ENCODE measurements around the gene EIF3F.

GRCh38 chr11:8034604-8035190 is 47.6 kb downstream of the EIF3F start:
- TF ChIP-seq POLR2AphosphoS5 (IDR thresholded peaks at IDR 0.05; ENCODE audit: low read depth, low read length) (no peak), SIN3A (IDR thresholded peaks at IDR 0.05; ENCODE audit: borderline replicate concordance, insufficient read depth, low read length) (no peak), TAF1 (IDR thresholded peaks at IDR 0.05; ENCODE audit: borderline replicate concordance, insufficient read depth, low read length) (no peak), FOXP2 (optimal IDR thresholded peaks at IDR 0.05; ENCODE audit: borderline replicate concordance, extremely low read depth, extremely low read length, insufficient read depth) (no peak)
- TF ChIP-seq, protein P1, sequence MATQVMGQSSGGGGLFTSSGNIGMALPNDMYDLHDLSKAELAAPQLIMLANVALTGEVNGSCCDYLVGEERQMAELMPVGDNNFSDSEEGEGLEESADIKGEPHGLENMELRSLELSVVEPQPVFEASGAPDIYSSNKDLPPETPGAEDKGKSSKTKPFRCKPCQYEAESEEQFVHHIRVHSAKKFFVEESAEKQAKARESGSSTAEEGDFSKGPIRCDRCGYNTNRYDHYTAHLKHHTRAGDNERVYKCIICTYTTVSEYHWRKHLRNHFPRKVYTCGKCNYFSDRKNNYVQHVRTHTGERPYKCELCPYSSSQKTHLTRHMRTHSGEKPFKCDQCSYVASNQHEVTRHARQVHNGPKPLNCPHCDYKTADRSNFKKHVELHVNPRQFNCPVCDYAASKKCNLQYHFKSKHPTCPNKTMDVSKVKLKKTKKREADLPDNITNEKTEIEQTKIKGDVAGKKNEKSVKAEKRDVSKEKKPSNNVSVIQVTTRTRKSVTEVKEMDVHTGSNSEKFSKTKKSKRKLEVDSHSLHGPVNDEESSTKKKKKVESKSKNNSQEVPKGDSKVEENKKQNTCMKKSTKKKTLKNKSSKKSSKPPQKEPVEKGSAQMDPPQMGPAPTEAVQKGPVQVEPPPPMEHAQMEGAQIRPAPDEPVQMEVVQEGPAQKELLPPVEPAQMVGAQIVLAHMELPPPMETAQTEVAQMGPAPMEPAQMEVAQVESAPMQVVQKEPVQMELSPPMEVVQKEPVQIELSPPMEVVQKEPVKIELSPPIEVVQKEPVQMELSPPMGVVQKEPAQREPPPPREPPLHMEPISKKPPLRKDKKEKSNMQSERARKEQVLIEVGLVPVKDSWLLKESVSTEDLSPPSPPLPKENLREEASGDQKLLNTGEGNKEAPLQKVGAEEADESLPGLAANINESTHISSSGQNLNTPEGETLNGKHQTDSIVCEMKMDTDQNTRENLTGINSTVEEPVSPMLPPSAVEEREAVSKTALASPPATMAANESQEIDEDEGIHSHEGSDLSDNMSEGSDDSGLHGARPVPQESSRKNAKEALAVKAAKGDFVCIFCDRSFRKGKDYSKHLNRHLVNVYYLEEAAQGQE (IDR thresholded peaks at IDR 0.05; ENCODE audit: insufficient read depth in 1 of 2, low read depth in 2 of 2, low read length in 2 of 2) = no peak

Data from PFSK-1 (cell line).